HG03045 (cell line): Measurements from ENCODE around the gene ACTRT2.

Experiments
- ATAC-seq: cut with Tn5 transposase; IDR thresholded peaks from one replicate; pipeline ENCODE4 v1.9.1; 2021; ENCODE audit warnings: mild to moderate bottlenecking, moderate library complexity; ENCODE audit not compliant: unreplicated experiment

The ACTRT2 gene

DNA sequence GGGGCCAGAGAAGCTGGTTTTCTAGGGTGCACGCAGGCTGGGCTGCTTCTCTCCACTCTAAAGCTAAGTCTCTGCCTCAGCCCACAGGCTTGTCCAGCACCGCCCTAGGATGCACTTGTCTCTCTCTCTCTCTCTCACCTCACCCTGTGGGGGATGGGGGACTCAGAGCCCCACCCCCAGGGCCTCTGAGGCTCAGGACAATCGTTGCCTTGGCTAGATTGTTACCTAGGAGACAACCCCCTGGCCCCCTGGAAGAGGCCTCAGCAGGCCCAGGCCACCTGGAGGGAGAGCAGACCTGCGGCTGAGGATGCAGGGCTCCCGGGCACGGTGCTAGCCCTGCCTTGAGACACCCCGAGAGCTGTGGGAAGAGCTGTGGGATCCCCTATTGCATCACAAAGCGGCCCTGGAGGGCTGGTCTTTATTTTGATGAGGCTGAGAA lies at the start of gene ACTRT2:
TSS of gene ACTRT2 (plus strand) at position 235 of the 439 bp plus-strand sequence. CDS start 220 bp downstream, outside the sequence.
- no peak for ATAC-seq

DNA sequence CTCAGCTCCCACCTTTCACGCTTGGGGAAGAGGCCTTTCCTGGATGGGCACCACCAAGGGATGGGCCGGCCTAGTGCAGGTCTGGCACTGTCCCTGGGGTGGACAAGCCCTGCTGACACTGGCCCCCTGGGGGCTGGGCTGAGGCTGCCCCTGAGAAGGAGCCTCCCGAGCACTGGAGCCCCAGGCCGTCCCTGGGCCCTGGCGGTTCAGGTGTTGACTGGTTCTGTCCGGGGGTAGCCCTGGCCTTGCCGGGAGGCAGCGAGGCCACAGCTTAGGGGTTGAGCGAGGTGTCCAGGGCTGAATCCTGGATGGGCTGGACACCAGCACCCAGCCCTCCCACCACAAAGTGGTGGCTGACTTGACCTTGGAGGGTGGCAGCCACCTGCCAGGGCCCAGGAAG lies 49.7 kb upstream of the ACTRT2 start:
- no peak for ATAC-seq

DNA sequence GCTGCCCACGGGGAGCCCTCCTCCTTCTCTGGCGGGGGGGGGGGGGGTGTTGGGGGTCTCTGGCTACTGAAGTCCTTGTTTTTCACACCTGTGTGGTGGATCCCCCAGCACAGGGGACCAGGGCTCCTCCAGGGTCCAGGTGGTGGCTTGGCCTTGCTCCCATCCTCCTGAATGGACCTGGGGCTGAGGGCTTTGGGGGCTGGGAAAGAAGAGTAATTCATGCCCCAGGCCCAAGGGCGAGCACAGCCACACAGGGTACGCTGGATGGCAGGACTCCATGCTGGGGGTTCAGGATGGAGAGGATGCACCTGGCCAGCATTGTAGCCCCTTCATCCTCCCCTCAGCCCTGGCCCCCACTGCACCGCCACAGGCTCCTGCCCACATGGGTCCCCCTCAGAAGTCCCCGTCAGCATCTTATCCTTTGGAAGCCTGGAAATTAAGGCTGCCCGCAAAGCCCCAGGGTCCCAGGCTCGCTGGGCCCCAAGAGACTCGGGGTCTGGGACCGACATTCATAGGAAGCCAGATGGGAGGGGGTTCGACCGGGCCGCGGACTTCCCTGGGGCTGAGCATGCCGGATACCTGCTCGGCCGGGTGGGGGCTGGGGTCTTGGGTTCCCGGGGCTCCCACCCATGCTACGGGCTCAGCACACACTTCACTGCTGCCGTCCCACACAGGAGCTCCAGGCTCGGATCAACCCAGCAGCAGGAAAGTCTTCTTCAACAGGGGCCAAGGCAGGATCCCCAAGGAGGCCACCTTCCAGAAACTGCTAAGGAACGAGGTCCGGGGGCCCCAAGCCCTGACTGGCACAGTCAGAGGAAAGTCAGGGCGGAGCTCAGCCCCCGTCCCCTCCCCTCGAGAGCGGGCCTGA lies 49.0 kb upstream of the ACTRT2 start:
- no peak for ATAC-seq

DNA sequence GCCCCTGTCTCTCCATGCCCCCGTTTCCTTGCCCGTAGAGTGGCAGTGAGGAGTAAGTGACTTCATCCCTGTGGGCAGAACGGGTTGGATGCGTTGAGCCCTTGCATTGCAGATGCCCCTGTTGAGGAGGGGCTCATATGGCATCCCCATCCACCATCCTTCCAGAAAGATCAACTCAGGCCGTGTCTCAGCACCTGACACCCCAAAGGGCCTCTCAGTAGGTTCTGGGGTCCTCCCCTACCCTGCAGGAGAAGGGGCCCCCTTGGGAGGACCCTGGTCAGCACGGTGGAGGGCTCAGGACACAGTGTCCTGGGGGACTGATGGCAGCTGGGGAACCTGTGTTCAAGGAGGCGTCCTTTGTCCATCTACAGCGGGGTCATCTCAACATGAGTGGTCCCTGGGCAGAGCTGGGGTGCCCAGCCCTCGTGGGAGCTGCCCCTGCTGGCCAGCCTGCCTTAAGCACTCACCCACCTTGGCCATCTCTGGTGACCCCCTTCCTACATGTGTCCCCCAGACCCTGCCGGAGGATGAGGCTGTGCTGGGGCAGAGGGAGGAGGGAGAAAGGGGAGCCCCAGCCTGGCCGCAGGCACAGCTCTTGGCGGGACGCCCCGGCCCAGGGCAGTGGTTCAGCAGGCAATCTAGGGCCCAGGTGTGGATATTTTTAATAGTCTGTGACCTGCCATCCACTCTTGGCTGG lies 48.2 kb upstream of the ACTRT2 start:
- no peak for ATAC-seq

DNA sequence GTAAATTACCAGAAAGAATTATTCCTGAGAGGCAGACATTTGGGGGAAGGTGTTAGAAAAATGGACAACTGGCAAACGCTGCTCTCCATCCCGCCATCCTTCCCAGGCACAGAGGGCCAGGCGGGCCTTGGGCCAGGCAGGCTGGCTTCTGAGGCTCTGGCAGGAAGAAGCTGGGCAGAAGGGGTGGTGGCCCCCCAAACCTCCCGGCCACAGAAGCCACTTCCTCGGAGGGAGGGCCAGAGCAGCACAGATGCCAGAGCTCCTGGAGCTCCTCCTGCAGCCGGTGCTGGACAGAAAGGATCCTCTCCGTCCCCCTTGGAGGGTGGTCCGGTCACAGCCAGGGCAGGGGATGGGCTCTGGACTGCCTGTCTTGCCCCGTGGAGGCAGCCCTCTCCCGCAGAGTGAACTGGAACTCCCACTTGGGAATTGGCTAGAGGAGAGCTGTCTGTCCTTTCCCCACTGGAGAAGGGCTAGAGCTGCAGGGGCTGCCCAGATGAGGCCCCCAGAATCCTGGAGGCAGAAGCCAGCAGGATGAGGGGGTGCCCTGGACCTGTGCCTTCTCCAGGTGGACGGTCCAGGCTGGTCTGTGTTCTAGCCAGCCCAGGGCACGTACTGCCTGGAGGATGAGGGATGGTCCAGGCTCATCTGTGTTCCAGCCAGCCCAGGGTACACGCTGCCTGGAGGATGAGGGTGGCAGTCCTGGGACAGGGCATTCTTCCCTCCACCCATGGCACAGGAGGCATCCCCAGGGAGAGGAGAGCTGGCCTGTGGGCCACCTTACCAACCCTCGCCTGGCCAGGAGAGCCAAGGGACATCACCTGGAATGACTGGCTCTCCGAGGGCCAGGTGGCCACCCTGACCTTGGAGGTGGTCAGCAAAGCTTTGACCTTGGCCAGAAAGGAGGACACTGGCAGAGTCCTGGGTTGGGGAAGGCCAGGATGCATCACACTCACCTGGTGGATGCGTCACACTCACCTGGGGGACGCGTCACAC lies 47.4 kb upstream of the ACTRT2 start:
- ATAC-seq, result no peak

DNA sequence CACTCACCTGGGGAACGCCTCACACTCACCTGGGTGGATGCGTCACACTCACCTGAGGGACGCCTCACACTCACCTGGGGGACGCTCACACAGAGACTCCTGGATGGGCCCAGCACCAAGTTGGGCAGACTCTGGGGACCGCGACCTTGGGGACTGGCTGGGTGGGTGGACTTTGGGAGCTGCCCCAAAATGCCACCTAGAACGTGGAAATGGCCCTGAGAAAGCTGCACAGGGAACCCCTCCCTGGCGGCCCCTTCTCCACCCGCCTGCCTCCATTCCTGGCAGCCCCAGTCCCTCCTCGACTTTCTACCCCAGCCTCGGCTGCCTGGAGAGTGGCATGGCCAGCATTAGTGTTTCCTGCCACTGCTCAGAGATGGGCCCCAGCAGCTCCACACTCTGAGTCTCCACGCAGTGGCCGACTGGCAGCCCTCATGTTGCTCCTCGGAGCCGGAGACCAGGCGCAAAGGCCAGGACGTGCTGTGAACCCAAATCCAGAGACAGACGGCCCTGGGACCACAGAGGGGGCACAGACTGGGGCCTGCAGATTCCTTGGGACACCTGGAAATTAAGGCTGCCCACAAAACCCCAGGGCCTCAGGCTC lies 46.5 kb upstream of the ACTRT2 start:
- ATAC-seq, result no peak

DNA sequence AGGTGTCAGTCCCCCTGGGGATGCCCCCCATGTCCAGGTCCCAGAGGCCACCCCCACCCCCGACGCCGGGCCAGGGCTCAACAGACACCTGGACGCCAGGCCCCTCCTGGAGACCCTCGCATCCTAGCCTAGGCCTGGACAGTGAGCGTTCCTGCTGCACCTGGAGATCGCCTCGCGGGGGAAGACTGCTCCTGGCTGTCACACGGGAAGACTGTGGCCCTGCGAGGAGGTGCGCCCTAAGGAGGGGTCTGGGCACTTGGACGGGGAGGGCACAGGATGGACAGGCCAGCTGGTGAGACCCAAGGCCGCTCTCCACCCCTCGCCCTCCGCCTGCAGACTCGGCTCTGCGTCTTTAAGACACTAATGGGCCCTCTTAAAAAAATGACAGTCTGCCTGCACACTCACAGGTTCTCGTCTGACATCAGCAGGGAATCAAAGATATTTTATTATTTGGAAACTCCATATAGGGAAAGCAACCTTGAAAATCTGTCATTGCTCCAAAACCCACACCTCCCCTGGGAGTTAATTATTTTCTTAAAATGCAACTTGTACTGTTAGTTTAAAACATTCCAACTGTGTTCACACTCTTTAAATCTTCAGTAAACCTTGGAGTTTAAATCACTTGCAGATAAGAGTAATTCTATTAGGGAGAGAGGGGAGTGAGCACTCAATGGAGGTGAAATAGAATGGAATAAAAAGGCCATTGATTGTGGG lies 45.6 kb upstream of the ACTRT2 start:
- no peak for ATAC-seq

DNA sequence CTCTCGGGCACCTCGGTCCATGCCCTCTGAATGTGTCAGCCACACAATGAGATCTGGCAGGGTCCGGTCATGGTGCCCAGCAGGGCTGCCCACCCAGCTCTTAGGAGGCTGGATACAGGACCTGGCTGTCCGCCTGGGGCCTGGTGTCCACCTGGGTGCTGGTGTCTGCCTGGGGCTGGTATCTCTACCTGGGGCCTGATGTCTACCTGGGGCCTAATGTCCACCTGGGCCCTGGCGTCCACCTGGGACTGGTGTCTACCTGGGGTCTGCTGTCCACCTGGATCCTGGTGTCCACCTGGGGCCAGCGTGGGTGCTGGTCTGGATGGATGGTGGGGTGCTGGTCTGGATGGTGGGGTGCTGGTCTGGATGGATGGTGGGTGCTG lies 45.1 kb upstream of the ACTRT2 start:
- ATAC-seq, result no peak

DNA sequence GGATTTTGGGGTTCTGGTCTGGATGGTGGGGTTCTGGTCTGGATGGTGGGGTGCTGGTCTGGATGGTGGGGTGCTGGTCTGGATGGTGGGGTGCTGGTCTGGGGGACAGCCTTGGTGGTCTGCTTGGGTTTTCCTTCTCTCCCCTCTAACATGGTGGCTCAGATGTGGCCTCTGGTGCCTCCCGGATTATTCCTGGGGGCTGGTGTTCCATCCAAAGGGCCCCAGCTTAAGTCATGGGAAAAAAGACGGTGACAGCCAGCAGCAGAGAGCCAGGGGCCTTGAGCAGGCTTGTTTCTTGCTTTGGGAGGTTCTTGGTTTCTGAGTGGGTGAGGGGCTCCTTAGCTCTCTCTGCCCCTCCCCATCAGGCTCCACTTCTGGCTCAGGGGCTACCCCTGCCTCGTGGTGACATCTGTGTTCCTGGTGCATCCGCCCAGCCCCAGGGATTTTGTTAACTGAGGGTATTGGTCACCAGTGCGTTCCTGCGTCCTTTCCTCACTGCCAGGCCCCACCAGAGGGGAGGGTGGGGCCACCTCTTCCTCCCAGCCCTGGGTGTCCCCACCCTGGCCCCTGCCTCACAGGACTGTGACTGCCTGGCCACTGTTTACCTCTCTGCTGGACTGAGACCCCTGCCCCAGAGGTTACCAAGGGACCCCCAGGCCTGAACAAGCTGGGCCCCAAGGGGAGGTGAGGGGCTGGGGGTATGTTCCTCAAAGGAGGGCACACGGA lies 43.2 kb upstream of the ACTRT2 start:
- no peak for ATAC-seq

DNA sequence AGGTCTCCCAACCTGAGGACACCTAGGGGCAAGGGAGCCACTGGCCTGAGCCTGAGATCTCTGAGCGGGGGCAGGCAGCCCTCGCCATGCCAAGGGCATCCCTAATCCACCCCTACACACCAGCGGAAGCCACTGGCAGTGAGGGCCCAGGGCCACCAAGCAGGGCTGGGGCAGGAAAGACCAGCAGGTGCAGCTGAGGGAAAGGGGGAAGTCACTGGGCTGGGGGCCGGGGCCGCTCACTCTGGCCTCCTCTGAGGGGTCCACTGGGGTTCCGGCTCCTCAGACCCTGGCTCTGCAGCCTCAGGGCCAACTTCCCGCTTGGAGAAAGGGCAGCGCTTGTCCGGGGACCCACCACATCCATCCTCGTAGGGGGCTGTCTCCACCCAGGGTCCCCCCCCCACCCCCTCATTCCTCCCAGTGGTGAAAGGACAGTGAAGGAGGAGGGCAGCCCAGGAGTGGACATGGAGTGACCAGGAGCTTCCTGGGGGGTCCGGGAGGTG lies 42.5 kb upstream of the ACTRT2 start:
- ATAC-seq, result no peak

DNA sequence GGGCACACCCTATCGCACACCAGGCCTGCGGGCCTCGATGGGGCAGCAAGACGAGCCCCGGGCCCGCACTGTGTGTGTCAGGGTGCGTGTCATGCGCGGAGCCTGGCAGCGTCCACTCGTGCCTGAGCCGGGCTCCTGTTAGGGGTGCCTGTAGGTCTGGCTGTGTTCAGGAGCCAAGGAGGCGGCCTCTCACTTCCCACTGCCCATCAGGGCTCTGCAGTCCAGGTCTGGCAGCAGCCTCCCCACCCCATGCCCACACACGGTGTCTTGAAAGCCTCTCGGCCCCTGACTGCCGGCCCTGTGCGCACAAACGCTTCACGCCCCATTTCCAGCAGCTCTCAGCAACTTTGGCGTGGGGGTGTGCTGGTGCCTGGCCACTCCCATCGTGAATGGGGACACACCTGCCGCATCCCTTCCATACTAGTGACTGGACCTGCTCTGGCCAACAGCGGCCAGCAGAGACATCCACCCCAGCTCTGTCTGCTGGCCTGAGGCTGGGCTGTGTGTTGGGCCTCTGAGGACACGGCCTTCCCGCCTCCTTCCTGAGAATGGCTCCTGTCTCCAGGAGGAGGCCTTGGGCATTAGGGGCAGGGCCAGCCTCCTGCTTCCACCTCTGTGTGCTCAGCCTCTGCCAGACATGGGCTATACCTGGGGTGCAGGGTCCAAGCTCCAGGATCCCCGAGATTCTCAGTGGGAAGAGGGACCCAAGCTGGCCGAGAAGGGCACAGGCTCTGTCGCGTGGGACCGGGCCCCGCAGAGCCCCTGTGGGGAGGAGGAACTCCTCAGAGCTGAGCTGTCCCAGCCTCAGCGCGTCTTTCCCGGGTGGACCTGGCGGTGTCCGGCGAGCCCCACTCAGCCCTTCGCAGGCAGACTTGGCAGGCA lies 41.8 kb upstream of the ACTRT2 start:
- no peak for ATAC-seq

DNA sequence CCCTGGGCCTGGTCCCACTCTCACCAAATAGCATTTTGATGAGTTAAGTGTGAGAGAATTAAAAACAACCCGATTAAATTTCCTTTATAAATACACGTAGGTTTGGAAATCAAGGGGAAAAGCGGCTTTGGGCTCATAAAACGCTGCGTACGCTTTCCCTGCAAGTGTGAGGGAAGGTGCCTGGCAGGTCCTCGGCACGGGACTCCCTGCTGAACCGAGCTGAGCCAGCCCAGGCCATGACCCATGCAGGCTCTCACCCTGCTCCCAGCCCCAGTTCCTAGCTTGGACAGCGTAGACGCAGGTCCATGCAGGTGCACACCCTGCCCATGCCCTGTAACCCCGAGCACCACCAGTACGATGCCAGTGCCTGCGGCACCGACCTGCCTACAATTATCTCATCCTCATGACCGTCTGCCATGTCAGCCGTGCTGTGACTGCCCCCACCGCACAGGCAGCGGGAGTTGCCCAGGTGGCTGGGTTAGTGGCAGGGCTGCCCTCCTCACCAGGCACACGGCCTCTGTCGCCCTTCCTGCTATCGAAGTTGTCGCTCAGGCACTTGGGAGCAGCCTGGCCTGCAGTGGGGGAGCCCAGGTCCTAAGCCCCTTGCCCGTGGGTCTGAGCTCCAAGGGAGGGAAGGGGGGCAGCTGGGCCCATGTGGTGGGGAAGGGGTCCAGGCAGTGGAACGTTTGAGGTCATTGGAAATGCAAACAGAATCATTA lies 41.0 kb upstream of the ACTRT2 start:
- no peak for ATAC-seq

DNA sequence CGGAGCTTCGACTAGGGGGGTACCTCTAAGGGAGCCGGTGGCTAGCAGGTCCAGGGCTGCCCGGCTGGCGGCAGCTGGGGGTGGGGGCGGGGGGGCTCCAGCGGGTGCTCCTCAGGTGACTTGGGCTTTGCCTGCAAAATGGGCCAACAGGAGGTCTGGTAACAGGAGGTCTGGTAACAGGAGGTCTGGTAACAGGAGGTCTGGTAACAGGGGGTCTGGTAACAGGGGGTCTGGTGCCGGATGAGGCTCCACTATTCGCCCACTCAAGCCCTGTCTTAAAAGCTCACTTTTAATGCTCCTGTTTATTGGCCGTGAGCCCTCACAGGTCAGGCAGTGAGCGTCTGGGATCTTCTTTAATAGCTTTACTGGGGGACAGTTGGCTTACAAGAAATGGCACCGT lies 40.4 kb upstream of the ACTRT2 start:
- no peak for ATAC-seq

DNA sequence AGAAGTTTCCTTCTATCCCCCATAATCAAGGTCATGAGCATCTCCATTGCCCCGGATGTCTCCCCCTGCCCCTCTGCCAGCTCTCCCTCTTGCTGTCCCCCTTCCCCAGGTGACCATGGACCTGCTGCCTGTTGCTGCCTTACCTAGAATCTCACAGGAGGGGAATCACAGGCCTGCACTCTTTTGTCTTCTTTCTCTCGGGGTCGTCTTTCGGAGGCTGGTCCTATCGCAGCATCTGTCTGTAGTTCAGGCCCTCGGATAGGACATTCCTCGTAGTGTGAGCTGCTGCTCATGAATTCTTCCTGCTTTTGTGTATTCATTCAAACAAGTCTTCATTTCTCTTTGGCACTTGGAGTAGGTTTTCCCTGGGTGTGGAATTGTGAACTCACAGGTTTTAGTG lies 39.9 kb upstream of the ACTRT2 start:
- no peak for ATAC-seq

DNA sequence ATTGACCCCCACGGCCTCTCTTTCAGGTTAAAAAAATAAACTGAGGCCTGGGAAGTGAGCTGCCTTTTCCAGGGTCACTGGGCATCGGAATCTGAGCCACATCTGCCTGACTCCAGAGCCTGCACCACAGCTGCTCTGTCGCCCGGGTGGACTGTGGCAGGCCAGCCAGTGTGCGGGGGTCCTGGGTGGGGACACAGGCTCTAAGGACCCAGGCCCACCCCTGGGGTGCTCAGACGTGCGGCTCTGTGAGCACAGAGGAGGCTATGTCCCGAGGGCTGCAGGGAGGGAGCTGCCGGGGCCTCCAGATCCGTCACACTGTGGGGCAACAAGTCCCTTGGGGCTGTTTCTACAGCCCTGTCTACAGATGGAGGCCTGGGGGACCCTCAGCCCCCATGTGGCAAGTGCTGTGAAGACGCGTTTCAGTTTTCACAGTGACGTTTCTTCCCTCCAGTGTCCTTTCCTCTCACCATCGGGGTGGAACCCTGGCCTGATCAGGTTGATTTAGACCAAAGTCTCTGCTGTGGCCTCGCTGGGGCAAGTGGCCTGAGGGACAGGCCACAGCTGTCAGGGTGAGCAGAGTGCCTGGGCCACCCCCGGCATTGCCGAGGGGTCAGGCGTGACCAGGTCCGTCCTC lies 39.2 kb upstream of the ACTRT2 start:
- no peak for ATAC-seq

DNA sequence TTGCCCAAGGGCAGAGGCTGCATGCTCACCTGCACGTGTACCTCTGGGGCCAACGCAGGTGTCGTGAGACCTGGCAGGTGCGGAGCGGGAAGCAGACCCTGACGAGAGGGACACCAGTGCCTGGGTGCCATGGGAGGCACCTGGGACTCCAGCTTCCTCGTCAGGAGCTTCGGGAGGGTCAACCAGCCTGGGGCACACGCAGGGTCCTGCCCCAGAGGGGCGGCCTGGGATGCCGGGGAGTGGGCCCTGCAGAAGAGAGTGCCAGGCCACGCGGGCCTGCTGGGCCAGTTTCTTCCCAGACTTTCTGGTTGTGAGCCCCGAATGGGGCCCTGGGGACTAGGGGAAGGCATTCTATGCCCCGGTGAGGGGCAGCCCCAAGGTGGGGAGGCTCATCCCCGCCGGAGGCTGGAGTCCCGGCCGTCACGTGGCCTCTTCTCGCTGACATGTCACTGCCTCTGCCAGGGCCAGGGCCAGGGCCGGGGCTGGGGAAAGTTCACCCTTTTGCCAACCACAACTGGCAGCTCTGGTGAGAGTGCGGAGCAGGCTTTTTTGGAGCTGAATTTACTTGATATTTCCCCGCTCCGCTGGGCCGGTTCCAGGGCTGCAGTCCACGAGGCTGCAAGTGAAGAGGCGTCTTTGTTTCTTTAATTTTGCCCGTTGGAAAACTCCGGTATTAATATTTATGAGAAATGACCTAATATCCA lies 38.5 kb upstream of the ACTRT2 start:
- ATAC-seq, result no peak

DNA sequence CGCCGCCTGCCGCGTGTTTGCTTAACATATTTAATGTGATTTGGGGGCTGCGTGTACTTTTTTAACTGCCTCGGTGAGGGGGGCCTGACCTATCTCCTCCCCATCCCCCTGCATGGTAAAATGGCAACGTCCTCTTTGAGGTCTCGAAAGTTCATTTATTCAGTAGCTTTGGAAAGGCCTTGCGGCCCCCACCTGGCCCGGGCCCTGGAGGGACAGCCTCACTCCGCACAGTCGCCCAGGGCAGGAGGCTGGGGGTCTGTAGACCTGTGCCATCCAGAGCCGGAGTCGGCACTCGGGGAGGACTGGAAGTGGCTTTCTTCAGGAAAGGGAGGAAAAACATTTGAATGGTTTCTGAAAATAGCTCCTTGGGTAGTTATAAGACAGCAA lies 38.0 kb upstream of the ACTRT2 start:
- ATAC-seq, result no peak
